Measurements from ENCODE around the gene TBCE.

GRCh38 chr1:235330918-235331285 is 36.3 kb upstream of the TBCE start:
- TF ChIP-seq CTCF (IDR thresholded peaks at IDR 0.05; ENCODE audit: insufficient read depth, low read depth, low read length) (no peak), EZH2 (IDR thresholded peaks at IDR 0.05; ENCODE audit: insufficient read depth, low read length) (no peak)

All from astrocyte (in vitro differentiated cells and primary cell).